Cardiac muscle cell (in vitro differentiated cells and primary cell): ENCODE results near the gene KCNAB3. TPM values are rescaled to one million over a fixed set of nuclear protein-coding genes. Genes with fewer than 3 reads are reported as not detected.

ENCODE experiments used
- DNase-seq, 2 donors: peaks; one replicate each; pipeline versions ENCODE4 v3.0.0 to v3.0.0-alpha.2; 2010 to 2017; ENCODE audit warnings: low read depth in 1 of 2, low spot score in 1 of 2
- H3K27ac ChIP-seq: fragments of 200-600 bp; sonication (generic); 2 replicates; pipeline ENCODE4 v1.5.1; 2016
- H3K27me3 ChIP-seq: fragments of 200-600 bp; sonication (generic); 2 replicates; pipeline ENCODE4 v1.6.0; 2016; ENCODE audit warnings: control low read depth
- H3K36me3 ChIP-seq: fragments of 200-600 bp; sonication (generic); 2 replicates; pipeline ENCODE4 v1.5.1; 2016; ENCODE audit warnings: control low read depth
- H3K4me1 ChIP-seq: fragments of 200-600 bp; sonication (generic); 2 replicates; pipeline ENCODE4 v1.8.1; 2017; ENCODE audit warnings: low read depth, mild to moderate bottlenecking, mixed run types
- H3K4me3 ChIP-seq: fragments of 200-600 bp; sonication (generic); 2 replicates; pipeline ENCODE4 v1.5.1; 2016; ENCODE audit warnings: mild to moderate bottlenecking
- H3K9me3 ChIP-seq: fragments of 200-600 bp; sonication (generic); 2 replicates; pipeline ENCODE4 v1.5.1; 2017; ENCODE audit warnings: low read depth, mild to moderate bottlenecking, control low read depth
- CTCF ChIP-seq: IDR thresholded peaks from 2 replicates; pipeline ENCODE4 v1.5.1; 2012; ENCODE audit warnings: low read depth, mild to moderate bottlenecking, low read length
- polyA plus RNA-seq: library from polyadenylated mRNA; unstranded; fragments of >200 nt; fragmentation: Nextera tagmentation; extraction: Ambion mirVana; gene quantifications from 2 replicates; pipeline ENCODE4 v1.2.1, GENCODE V29; 2016
- total RNA-seq: library from RNA; depleted of rRNA; stranded (reverse); fragments of >200 nt; gene quantifications from 2 replicates; pipeline ENCODE4 v1.2.3, GENCODE V29; 2016

KCNAB3 gene
- total and polyA plus RNA-seq, 2 experiments from 2014 or later, result 1.3 to 3.3 TPM

- TF ChIP-seq CTCF, result no peak
- no peak for DNase-seq
- Histone ChIP-seq H3K36me3 (peaks cover 20% of the 10 kb centered on the region), H3K27ac (no peak overlapping the region), H3K9me3 (no peaks in the 10 kb centered on the region), H3K4me3 (no peak overlapping the region), H3K27me3 (no peaks in the 10 kb centered on the region), H3K4me1 (peaks cover 7% of the 10 kb centered on the region)
These were observed 18.9 kb downstream of the KCNAB3 start for GRCh38 chr17:7910711-7911110.

- H3K4me3 ChIP-seq, result no peak overlapping the region
- no peak for TF ChIP-seq CTCF
- H3K27ac ChIP-seq, result no peak overlapping the region
- peaks cover 20% of the 10 kb centered on the region for H3K36me3 ChIP-seq
- H3K9me3 ChIP-seq, result no peaks in the 10 kb centered on the region
- H3K4me1 ChIP-seq, result peaks cover 5% of the 10 kb centered on the region
- H3K27me3 ChIP-seq, result no peaks in the 10 kb centered on the region
- DNase-seq, result no peak
These were observed 19.4 kb downstream of the KCNAB3 start for GRCh38 chr17:7910281-7910680.

- peaks cover 24% of the 10 kb centered on the region for H3K36me3 ChIP-seq
- H3K9me3 ChIP-seq, result no peaks in the 10 kb centered on the region
- no peak for TF ChIP-seq CTCF
- no peaks in the 10 kb centered on the region for H3K4me1 ChIP-seq
- H3K27me3 ChIP-seq, result no peaks in the 10 kb centered on the region
- DNase-seq, result no peak
- H3K4me3 ChIP-seq, result no peak overlapping the region
- H3K27ac ChIP-seq, result no peak overlapping the region
These were observed 20.6 kb downstream of the KCNAB3 start for GRCh38 chr17:7909089-7909488.

GRCh38 chr17:7903154-7904103 is 26.2 kb downstream of the KCNAB3 start:
- Histone ChIP-seq H3K4me1 (no peaks in the 10 kb centered on the region), H3K9me3 (no peaks in the 10 kb centered on the region), H3K27me3 (no peaks in the 10 kb centered on the region), H3K4me3 (no peak overlapping the region), H3K27ac (no peak overlapping the region), H3K36me3 (peaks cover 26% of the 10 kb centered on the region)
- TF ChIP-seq CTCF, result no peak
- no peak for DNase-seq

GRCh38 chr17:7897773-7898172 is 31.9 kb downstream of the KCNAB3 start:
- no peak overlapping the region for H3K27ac ChIP-seq
- no peaks in the 10 kb centered on the region for H3K4me1 ChIP-seq
- peak; percentile 29 to 77 for DNase-seq
- no peak overlapping the region for H3K4me3 ChIP-seq
- H3K9me3 ChIP-seq, result no peaks in the 10 kb centered on the region
- H3K27me3 ChIP-seq, result no peaks in the 10 kb centered on the region
- H3K36me3 ChIP-seq, result peaks cover 17% of the 10 kb centered on the region
- peak; percentile 53 for TF ChIP-seq CTCF
